ENCODE results near the gene ABCF2. TPM values are rescaled to one million over a fixed set of nuclear protein-coding genes. Genes with fewer than 3 reads are reported as not detected.

Gene ABCF2
- total and polyA plus RNA-seq, 10 of the 15 experiments (the other 5 are each of a cell fraction or from before 2014, with no cell fraction given): 29.3 to 76.3 (median 57.1) TPM

DNA sequence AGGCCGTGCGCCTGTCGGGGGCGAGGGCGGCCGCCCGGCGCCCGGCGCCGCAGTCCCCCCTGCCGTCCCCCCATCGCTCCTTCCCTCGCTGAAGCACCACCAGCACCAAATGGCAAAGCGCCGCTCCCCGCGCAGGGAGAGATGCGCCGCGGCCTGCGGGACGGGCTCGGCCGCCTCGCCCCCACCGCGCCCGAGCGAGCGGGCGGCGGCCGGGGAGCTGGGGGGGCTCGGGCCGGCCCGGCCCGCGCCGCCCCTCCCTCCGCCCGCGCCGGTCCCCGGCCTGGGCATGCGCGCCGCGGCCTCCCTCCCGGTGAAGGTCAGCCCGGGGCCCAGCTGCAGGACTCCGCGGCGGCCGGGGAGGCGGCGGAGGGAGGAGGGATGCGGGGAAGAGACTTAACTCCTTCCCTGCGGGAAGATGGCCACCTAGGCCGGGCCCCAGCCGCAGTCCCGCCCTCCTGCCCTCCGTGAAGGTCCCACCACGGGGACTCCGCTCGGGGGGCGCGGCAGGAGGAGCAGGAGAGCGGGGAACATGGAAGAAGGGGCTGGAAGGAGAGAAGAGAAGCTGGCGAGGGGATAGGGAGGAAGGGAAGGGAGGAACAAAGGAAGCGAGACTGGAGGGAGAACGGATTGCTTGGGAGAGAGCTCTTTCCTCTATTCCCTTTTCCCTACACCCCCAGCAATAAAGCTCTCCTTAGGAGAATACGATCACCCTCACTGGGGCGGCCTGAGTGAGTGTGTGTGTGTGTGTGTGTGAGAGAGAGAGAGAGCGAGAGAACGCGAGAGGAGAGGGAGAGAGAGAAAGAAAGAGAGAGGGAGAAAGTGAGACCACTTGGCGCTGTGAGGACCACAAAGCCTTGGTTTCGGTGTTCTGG lies 24.9 kb upstream of the ABCF2 start:
- intact Hi-C loops (cut with micrococcal nuclease; ENCODE audit: unreplicated experiment): no loop called here
- Histone ChIP-seq H3K4me3 (no peak overlapping the region), H4K20me1 (ENCODE audit: control insufficient read depth, insufficient read depth) (no peaks in the 10 kb centered on the region), H3K27me3 (replicated peaks in 1 of 2; ENCODE audit: control insufficient read depth in 2 of 2, insufficient read depth in 2 of 2, low read length in 1 of 2) (peaks cover 20 to 27% of the 10 kb centered on the region in 2 experiments), H3K4me1 (ENCODE audit: control insufficient read depth, insufficient read depth, low read length) (no peaks in the 10 kb centered on the region), H3K79me2 (ENCODE audit: control insufficient read depth, insufficient read depth, low read length) (no peaks in the 10 kb centered on the region), H3K9me3 (replicated peaks; ENCODE audit: control insufficient read depth, insufficient read depth, low read length) (no peaks in the 10 kb centered on the region), H3K9ac (ENCODE audit: control insufficient read depth, insufficient read depth, low read length) (no peak overlapping the region), H3K36me3 (ENCODE audit: control insufficient read depth in 2 of 2, insufficient read depth in 2 of 2, low read length in 1 of 2) (no peaks in the 10 kb centered on the region), H3K27ac (ENCODE audit: control insufficient read depth, insufficient read depth) (no peak overlapping the region), H3K4me2 (ENCODE audit: control insufficient read depth, insufficient read depth) (no peak overlapping the region), H2AFZ (ENCODE audit: control insufficient read depth, low read depth, low read length) (no peak overlapping the region)
- POLR2A ChIA-PET: no interaction called here
- DNase-seq (ENCODE audit: low read depth, low spot score) (no peak), FAIRE-seq (no peak), ATAC-seq (no peak)
- in situ Hi-C loops (cut with MboI): no loop called here
- 2% methylated on average over 19 of the region's 79 CpGs for WGBS (ENCODE audit: insufficient coverage, insufficient replicate concordance, low lambda C conversion rate, missing lambda C conversion rate)
- CTCF ChIA-PET: interaction anchor here (0.7 to 1.0 kb wide), 2 partner anchors 8 to 65 kb away, joined by 3 read pairs; no protein-coding TSS in a partner anchor
- SMC1A ChIA-PET (ENCODE audit: uncharacterized antibody, unreplicated experiment): no interaction called here
- BruUV-seq (replicated peaks): no TSS peak
- no peak for TF ChIP-seq RAD21 (IDR thresholded peaks at IDR 0.05; ENCODE audit: insufficient read depth, low read depth, low read length)
- TF ChIP-seq JUNB (IDR thresholded peaks at IDR 0.05): no peak
- no peak for TF ChIP-seq FOS (IDR thresholded peaks at IDR 0.05; ENCODE audit: borderline replicate concordance, extremely low read depth, insufficient read length)
- no peak for TF ChIP-seq TCF12 (IDR thresholded peaks at IDR 0.05; ENCODE audit: low read depth, low read length)
- TF ChIP-seq SREBF2 (IDR thresholded peaks at IDR 0.05; ENCODE audit: low read length): no peak
- no peak for TF ChIP-seq BRCA1 (IDR thresholded peaks at IDR 0.05; ENCODE audit: low read depth, low read length)
- TF ChIP-seq STAT1 (conservative IDR thresholded peaks at IDR 0.05): no peak
- TF ChIP-seq, protein P1, sequence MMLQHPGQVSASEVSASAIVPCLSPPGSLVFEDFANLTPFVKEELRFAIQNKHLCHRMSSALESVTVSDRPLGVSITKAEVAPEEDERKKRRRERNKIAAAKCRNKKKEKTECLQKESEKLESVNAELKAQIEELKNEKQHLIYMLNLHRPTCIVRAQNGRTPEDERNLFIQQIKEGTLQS (IDR thresholded peaks at IDR 0.05; ENCODE audit: borderline replicate concordance, extremely low read depth, low read depth, low read length): no peak
- TF ChIP-seq, protein P2, sequence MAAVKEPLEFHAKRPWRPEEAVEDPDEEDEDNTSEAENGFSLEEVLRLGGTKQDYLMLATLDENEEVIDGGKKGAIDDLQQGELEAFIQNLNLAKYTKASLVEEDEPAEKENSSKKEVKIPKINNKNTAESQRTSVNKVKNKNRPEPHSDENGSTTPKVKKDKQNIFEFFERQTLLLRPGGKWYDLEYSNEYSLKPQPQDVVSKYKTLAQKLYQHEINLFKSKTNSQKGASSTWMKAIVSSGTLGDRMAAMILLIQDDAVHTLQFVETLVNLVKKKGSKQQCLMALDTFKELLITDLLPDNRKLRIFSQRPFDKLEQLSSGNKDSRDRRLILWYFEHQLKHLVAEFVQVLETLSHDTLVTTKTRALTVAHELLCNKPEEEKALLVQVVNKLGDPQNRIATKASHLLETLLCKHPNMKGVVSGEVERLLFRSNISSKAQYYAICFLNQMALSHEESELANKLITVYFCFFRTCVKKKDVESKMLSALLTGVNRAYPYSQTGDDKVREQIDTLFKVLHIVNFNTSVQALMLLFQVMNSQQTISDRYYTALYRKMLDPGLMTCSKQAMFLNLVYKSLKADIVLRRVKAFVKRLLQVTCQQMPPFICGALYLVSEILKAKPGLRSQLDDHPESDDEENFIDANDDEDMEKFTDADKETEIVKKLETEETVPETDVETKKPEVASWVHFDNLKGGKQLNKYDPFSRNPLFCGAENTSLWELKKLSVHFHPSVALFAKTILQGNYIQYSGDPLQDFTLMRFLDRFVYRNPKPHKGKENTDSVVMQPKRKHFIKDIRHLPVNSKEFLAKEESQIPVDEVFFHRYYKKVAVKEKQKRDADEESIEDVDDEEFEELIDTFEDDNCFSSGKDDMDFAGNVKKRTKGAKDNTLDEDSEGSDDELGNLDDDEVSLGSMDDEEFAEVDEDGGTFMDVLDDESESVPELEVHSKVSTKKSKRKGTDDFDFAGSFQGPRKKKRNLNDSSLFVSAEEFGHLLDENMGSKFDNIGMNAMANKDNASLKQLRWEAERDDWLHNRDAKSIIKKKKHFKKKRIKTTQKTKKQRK (IDR thresholded peaks at IDR 0.05; ENCODE audit: low read depth, low read length): no peak
- no peak for TF ChIP-seq SIX5 (IDR thresholded peaks at IDR 0.05; ENCODE audit: low read depth, low read length, severe bottlenecking)
- RAD21 ChIA-PET (ENCODE audit: unreplicated experiment): no interaction called here
